ENCODE data around the gene UBASH3B.

DNA sequence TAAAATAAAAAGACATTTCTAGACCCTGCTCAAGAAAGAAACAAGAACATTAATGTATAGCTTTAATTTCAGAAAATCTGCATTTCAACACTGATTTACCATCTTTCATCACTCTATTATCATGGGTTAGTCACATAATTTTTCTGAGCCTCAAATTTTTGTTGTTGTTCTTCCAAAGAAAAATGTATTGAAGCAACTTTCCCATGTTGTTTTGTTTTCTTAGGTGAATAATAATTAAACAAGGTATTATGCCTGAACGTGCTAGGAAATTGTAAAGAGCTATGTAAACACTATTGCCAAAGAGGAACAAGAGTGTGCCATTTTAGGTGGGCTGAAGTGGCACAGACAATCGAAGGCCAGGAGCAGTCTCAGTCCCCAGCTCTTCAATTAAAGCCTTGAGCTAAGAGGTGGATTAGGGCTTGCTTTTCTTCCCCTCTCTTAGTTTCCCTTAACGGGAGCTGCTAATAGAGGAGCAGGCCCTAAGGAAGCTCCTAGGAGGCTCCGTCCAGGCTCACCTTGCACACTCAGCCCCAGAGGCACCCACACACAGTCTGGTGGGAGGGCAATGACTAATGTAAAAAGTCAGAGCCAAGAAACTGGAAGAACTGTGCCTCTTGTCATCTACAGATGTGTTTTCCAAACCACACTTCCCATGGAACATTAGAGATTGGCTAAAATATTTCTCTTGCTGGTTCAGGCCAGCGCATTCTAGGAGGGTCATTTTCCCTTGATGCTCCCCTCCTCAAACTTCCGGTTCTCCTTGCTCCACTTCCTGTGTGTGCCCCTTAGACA lies 8.8 kb upstream of the UBASH3B start:
- TF ChIP-seq CTCF (IDR thresholded peaks at IDR 0.05) (no peak), POLR2A (IDR thresholded peaks at IDR 0.05) (no peak), POLR2AphosphoS5 (IDR thresholded peaks at IDR 0.05) (no peak), EP300 (IDR thresholded peaks at IDR 0.05) (no peak)
